Measurements from ENCODE around the gene PPM1H.

- TF ChIP-seq CTCF (IDR thresholded peaks at IDR 0.05; ENCODE audit: low read depth, low read length, missing input control) (no peak), MAX (IDR thresholded peaks at IDR 0.05) (no peak), ATF3 (IDR thresholded peaks at IDR 0.05) (no peak), TAF1 (conservative IDR thresholded peaks at IDR 0.05) (no peak), NR2F2 (IDR thresholded peaks at IDR 0.05) (no peak), REST (IDR thresholded peaks at IDR 0.05) (no peak), FOXA1 (IDR thresholded peaks at IDR 0.05) (no peak), ZBTB33 (IDR thresholded peaks at IDR 0.05) (no peak), GABPA (IDR thresholded peaks at IDR 0.05 in 1 of 2, conservative IDR thresholded peaks at IDR 0.05 in 1 of 2) (no peak), RAD21 (IDR thresholded peaks at IDR 0.05) (no peak), SP1 (IDR thresholded peaks at IDR 0.05) (no peak), HNF4A (conservative IDR thresholded peaks at IDR 0.05) (no peak), JUND (IDR thresholded peaks at IDR 0.05) (no peak), HNF4G (IDR thresholded peaks at IDR 0.05) (no peak)
Observed at GRCh38 chr12:62604373-62604772, 330.6 kb downstream of the PPM1H start.

Measured in liver (tissue), 3 donors.